Hepatocyte (in vitro differentiated cells): Measurements from ENCODE around the gene TTLL10.

Experiments
- EZH2 ChIP-seq: fragments of 200-600 bp; sonication (generic); IDR thresholded peaks from 2 replicates; pipeline ENCODE4 v1.6.1; 2016; ENCODE audit warnings: antibody characterized with exemption, mild to moderate bottlenecking, borderline replicate concordance
- EZH2phosphoT487 ChIP-seq: fragments of 200-600 bp; sonication (generic); IDR thresholded peaks from one replicate; pipeline ENCODE4 v1.6.1; 2018; ENCODE audit warnings: antibody characterized with exemption, mild to moderate bottlenecking, low read depth, moderate library complexity; ENCODE audit not compliant: unreplicated experiment, severe bottlenecking
- TF ChIP-seq, protein P1 (sequence below): fragments of 200-600 bp; sonication (generic); IDR thresholded peaks from 2 replicates; pipeline ENCODE4 v1.5.1; 2016; ENCODE audit warnings: antibody characterized with exemption, mild to moderate bottlenecking; ENCODE audit not compliant: poor library complexity

DNA sequence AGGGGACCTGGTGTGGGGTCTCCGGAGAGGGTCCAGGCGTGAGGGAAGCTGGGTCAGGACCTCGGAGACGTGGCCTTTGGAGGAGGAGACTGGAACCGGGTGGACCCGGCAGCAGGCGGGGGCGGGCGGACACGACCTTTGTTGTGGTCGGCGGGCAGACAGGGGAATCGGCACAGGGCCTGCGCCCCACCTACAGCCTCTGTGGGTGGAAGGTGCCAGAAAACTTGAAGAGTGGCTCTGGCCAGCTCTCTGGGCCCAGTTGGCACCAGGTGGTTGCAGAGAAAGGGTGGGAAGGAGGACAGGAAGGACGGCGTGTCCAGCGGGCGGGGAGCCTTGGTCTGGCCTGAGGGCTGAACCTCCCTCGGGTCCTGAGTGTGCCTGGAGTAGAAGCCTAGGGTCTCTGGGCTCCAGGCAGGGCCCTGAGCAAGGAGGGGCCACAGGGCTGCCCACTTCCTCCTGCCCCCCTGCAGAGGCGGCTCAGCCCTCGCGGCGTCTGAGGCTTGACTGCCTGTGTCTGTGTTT is 7.7 kb upstream of the TTLL10 start:
- TF ChIP-seq, protein P1, sequence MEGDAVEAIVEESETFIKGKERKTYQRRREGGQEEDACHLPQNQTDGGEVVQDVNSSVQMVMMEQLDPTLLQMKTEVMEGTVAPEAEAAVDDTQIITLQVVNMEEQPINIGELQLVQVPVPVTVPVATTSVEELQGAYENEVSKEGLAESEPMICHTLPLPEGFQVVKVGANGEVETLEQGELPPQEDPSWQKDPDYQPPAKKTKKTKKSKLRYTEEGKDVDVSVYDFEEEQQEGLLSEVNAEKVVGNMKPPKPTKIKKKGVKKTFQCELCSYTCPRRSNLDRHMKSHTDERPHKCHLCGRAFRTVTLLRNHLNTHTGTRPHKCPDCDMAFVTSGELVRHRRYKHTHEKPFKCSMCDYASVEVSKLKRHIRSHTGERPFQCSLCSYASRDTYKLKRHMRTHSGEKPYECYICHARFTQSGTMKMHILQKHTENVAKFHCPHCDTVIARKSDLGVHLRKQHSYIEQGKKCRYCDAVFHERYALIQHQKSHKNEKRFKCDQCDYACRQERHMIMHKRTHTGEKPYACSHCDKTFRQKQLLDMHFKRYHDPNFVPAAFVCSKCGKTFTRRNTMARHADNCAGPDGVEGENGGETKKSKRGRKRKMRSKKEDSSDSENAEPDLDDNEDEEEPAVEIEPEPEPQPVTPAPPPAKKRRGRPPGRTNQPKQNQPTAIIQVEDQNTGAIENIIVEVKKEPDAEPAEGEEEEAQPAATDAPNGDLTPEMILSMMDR, result no peak
- TF ChIP-seq EZH2, result no peak
- no peak for TF ChIP-seq EZH2phosphoT487
